Activated naive CD8-positive, alpha-beta T cell treated with anti-CD3 and anti-CD28 coated beads for 36 hours (primary cell): Measurements from ENCODE around the gene CCDC78. TPM values are rescaled to one million over a fixed set of nuclear protein-coding genes. Genes with fewer than 3 reads are reported as not detected.
"Not testable (repeated sequence)": the region's sequence is repeated elsewhere in the genome, so short reads cannot be mapped to it uniquely, and the experiment has no call there.

ENCODE experiments used
- DNase-seq: peaks from one replicate; pipeline ENCODE4 v3.0.0; 2021
- H3K27ac Mint-ChIP-seq: one replicate; pipeline ENCODE4 v1.8.0; 2022; ENCODE audit warnings: mild to moderate bottlenecking, moderate library complexity, mixed read lengths
- H3K27me3 Mint-ChIP-seq: one replicate; pipeline ENCODE4 v1.8.0; 2022; ENCODE audit warnings: mild to moderate bottlenecking, mixed read lengths
- H3K36me3 Mint-ChIP-seq: one replicate; pipeline ENCODE4 v1.8.0; 2021; ENCODE audit warnings: mild to moderate bottlenecking, mixed read lengths
- H3K4me1 Mint-ChIP-seq: one replicate; pipeline ENCODE4 v1.8.0; 2021; ENCODE audit warnings: mixed read lengths
- H3K4me3 Mint-ChIP-seq: one replicate; pipeline ENCODE4 v1.8.0; 2022; ENCODE audit warnings: mild to moderate bottlenecking, moderate library complexity, mixed read lengths
- H3K9me3 Mint-ChIP-seq: one replicate; pipeline ENCODE4 v1.8.0; 2022; ENCODE audit warnings: mixed read lengths
- total RNA-seq, 2 experiments: library from RNA; stranded (reverse); gene quantifications; one replicate each; pipeline ENCODE4 v1.2.3, GENCODE V29; 2021

CCDC78 gene
- total RNA-seq, 2 experiments from 2014 or later: 6.5 to 8.1 TPM

- no peaks in the 10 kb centered on the region for H3K27me3 Mint-ChIP-seq
- H3K9me3 Mint-ChIP-seq: no peaks in the 10 kb centered on the region
- no peak overlapping the region for H3K27ac Mint-ChIP-seq
- no peaks in the 10 kb centered on the region for H3K36me3 Mint-ChIP-seq
- H3K4me1 Mint-ChIP-seq: no peaks in the 10 kb centered on the region
- no peak overlapping the region for H3K4me3 Mint-ChIP-seq
- no peak for DNase-seq
Measured at GRCh38 chr16:749010-749409, 22.8 kb upstream of the CCDC78 start.

GRCh38 chr16:747978-748746 is 21.9 kb upstream of the CCDC78 start:
- DNase-seq: no peak
- Mint-ChIP-seq H3K27ac (no peak overlapping the region), H3K9me3 (no peaks in the 10 kb centered on the region), H3K36me3 (no peaks in the 10 kb centered on the region), H3K4me1 (no peaks in the 10 kb centered on the region), H3K27me3 (no peaks in the 10 kb centered on the region), H3K4me3 (no peak overlapping the region)

- Mint-ChIP-seq H3K27me3 (no peaks in the 10 kb centered on the region), H3K4me1 (peaks cover 2% of the 10 kb centered on the region), H3K36me3 (no peaks in the 10 kb centered on the region), H3K4me3 (no peak overlapping the region), H3K27ac (no peak overlapping the region), H3K9me3 (no peaks in the 10 kb centered on the region)
- DNase-seq: no peak
Measured at GRCh38 chr16:746637-747036, 20.4 kb upstream of the CCDC78 start.

DNA sequence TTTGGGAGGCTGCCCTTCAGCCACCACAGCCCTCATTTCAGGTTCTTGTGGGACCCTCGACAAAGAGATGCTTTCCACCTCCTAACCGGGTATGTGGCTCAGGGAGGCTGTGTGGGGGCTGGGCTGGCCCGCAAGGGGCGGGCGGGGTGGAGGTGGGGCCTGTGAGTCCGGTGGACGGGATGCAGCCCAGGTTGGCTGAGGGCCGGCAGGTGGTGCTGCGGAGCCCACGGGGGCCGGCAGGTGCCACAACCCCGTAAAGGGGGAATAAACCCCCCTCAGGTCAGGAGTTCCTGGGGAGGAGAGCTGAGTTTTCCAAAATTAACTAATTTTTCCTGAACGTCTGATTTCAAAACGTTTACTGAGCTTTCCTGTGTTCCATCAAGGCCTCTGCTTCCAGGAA is 19.5 kb upstream of the CCDC78 start:
- DNase-seq: peak; percentile 40
- Mint-ChIP-seq H3K36me3 (no peaks in the 10 kb centered on the region), H3K27me3 (no peaks in the 10 kb centered on the region)

DNA sequence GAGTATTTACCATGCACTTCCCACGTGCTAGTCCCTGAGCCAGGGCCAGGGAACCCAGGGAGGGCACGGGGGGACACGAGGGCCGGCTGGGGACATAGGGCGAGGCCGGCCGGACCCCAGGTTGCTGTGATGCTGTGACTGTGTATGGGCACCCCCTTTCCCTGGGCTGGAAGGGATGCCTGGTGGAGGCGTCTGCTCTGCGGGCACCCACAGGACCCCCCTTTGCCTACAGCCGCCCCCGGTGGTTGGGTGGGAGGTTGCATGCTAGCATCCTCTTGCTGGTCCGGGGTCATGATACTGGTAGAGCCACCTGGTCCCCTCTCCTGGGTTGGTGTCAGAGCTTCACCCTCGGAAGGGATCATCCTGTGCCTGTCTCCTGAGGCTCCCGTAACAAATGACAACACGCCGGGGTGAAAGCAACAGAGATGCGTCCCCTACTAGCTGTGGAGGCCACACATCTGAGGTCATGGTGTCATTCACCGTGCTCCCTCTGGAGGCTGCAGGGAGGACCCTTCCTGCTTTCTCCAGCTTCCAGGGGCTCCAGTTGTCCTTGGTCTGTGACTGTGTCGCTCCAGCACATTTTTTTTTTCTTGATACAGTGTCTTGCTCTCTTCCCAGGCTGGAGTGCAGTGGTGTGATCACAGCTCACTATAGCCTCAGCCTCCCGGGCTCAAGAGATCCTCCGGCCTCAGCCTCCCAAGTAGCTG is 17.7 kb upstream of the CCDC78 start:
- H3K4me1 Mint-ChIP-seq: peaks cover 5% of the 10 kb centered on the region
- no peaks in the 10 kb centered on the region for H3K36me3 Mint-ChIP-seq
- DNase-seq: no peak
- no peak overlapping the region for H3K27ac Mint-ChIP-seq
- H3K27me3 Mint-ChIP-seq: no peaks in the 10 kb centered on the region
- no peaks in the 10 kb centered on the region for H3K9me3 Mint-ChIP-seq
- no peak overlapping the region for H3K4me3 Mint-ChIP-seq

More for the DNA sequence above, 19.5 kb upstream of the CCDC78 start:
- H3K9me3 Mint-ChIP-seq: no peaks in the 10 kb centered on the region
- no peak overlapping the region for H3K27ac Mint-ChIP-seq
- peaks cover 2% of the 10 kb centered on the region for H3K4me1 Mint-ChIP-seq
- H3K4me3 Mint-ChIP-seq: no peak overlapping the region

GRCh38 chr16:742894-743293 is 16.7 kb upstream of the CCDC78 start:
- not testable (repeated sequence) for H3K27ac Mint-ChIP-seq, DNase-seq, H3K36me3 Mint-ChIP-seq, H3K9me3 Mint-ChIP-seq, H3K4me3 Mint-ChIP-seq, H3K27me3 Mint-ChIP-seq, H3K4me1 Mint-ChIP-seq

GRCh38 chr16:741986-742629 is 15.9 kb upstream of the CCDC78 start:
- H3K4me3 Mint-ChIP-seq: peak overlapping the region; percentile 78
- peaks cover 2% of the 10 kb centered on the region for H3K36me3 Mint-ChIP-seq
- no peak for DNase-seq
- peaks cover 5% of the 10 kb centered on the region for H3K4me1 Mint-ChIP-seq
- H3K27ac Mint-ChIP-seq: peak overlapping the region; percentile 20
- no peaks in the 10 kb centered on the region for H3K27me3 Mint-ChIP-seq
- no peaks in the 10 kb centered on the region for H3K9me3 Mint-ChIP-seq

- peaks cover 5% of the 10 kb centered on the region for H3K36me3 Mint-ChIP-seq
- no peaks in the 10 kb centered on the region for H3K27me3 Mint-ChIP-seq
- H3K9me3 Mint-ChIP-seq: no peaks in the 10 kb centered on the region
- H3K4me1 Mint-ChIP-seq: peaks cover 9% of the 10 kb centered on the region
- peak; percentile 95 for DNase-seq
- peak within 1 kb of the TSS; percentile 42 for H3K27ac Mint-ChIP-seq
- H3K4me3 Mint-ChIP-seq: peak within 1 kb of the TSS; percentile 80
Measured at GRCh38 chr16:740764-741505, 14.7 kb upstream of the CCDC78 start, which contains the start of gene CIAO3. TSS of gene CIAO3 (minus strand) at chr16:740997. CDS start at chr16:740985, 12 bp downstream.

DNA sequence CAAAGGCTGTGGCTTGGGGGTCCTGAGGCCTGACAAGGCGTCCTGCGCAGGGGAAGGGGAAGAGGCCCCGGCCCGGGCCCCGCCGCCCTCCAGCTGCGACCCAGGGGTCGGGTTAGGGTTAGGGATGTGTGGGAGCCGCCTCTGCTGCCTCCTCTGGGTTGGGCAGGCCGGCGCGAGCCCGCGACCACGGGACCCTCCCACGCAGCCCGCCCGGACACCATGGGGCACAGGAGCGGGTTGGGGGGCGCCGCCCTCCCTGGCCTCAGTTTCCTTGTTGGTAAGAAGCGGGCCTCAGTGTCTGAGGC is 14.2 kb upstream of the CCDC78 start:
- no peak for DNase-seq
- Mint-ChIP-seq H3K27ac (peak overlapping the region; percentile 42), H3K9me3 (no peaks in the 10 kb centered on the region), H3K36me3 (peaks cover 5% of the 10 kb centered on the region), H3K27me3 (no peaks in the 10 kb centered on the region), H3K4me3 (peak overlapping the region; percentile 80), H3K4me1 (peaks cover 11% of the 10 kb centered on the region)

DNA sequence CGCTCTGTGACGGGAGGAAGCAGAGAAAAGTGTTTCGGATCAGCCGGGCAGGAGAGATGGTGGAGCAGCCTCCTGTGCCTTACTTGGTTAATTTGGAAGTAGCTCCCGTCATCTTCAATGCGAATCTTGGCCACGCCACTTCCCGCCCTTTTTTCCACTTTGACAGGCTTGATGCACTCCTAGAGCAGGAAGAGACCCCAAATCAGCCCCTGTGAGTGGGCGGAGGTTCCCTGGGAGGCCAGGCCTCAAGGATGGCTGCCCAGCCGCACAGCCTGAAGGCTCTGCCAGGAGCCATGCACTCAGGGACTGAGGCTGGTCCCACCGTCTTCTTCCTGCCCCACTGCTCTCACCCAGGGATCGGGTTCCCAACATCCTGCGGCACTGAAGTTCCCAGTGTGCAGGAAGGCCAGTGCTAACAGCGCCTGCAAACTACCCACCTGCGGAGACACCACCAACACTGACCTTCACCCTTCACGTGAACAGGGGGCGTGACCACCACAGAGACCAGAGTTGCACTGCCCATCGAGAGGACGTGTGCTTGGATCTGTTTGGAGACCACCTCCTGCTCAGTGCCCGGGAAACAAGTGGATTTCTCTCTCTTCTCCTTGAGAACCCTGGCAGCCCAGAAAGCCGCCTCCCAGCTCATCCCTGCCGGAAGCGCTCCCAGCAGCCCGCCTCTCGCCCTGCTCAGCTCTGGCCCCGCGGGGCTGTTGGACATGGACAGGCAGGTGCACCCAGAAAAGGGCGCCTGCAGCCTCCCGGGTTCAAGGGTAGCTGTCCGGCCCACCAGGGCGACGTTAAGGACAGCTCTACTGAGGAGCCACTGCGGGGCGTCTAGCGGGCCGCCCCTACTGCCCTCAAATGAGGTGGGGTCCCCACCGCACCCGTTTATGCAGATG is 13.6 kb upstream of the CCDC78 start:
- peaks cover 11% of the 10 kb centered on the region for H3K4me1 Mint-ChIP-seq
- H3K27ac Mint-ChIP-seq: no peak overlapping the region
- no peaks in the 10 kb centered on the region for H3K27me3 Mint-ChIP-seq

DNA sequence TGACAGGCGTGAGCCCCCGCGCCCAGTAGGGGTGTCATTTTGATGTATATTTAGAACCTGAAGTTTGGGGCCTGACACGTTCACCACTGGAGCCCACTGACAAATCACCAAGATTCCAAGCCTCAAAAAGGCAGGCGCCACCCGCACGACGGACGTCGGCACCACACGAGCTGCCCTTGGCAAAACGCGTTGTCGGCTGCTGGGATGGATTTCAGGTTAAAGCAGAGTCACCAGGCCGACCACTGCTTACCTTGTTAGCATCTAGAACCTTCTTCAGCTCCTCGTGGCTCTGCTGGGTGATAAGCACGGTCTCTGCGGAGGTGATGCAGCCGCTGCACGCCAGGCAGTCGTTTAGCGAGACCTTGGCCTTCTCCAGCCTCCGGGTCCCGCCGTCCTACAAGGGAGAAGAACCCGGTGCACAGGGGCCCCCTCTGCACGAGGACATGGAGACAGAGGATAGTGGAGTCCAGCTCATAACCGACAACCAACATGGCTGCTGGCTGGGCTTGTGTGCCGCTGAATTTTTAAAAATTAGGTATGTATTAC is 10.8 kb upstream of the CCDC78 start:
- no peak overlapping the region for H3K4me3 Mint-ChIP-seq
- H3K27me3 Mint-ChIP-seq: no peaks in the 10 kb centered on the region
- peaks cover 5% of the 10 kb centered on the region for H3K36me3 Mint-ChIP-seq
- H3K27ac Mint-ChIP-seq: no peak overlapping the region
- DNase-seq: no peak
- peaks cover 11% of the 10 kb centered on the region for H3K4me1 Mint-ChIP-seq
- no peaks in the 10 kb centered on the region for H3K9me3 Mint-ChIP-seq

More for the DNA sequence above, 13.6 kb upstream of the CCDC78 start:
- Mint-ChIP-seq H3K4me3 (peak overlapping the region; percentile 80), H3K9me3 (no peaks in the 10 kb centered on the region), H3K36me3 (peaks cover 5% of the 10 kb centered on the region)
- no peak for DNase-seq

GRCh38 chr16:735982-736453 is 9.8 kb upstream of the CCDC78 start:
- H3K4me3 Mint-ChIP-seq: peak overlapping the region; percentile 18
- H3K27ac Mint-ChIP-seq: peak overlapping the region; percentile 56
- H3K4me1 Mint-ChIP-seq: peaks cover 9% of the 10 kb centered on the region
- H3K9me3 Mint-ChIP-seq: no peaks in the 10 kb centered on the region
- peak; percentile 59 for DNase-seq
- H3K36me3 Mint-ChIP-seq: peaks cover 5% of the 10 kb centered on the region
- no peaks in the 10 kb centered on the region for H3K27me3 Mint-ChIP-seq

GRCh38 chr16:734981-735881 is 9.0 kb upstream of the CCDC78 start:
- H3K9me3 Mint-ChIP-seq: no peaks in the 10 kb centered on the region
- H3K27ac Mint-ChIP-seq: peak overlapping the region; percentile 56
- H3K4me3 Mint-ChIP-seq: no peak overlapping the region
- H3K27me3 Mint-ChIP-seq: no peaks in the 10 kb centered on the region
- H3K4me1 Mint-ChIP-seq: peaks cover 9% of the 10 kb centered on the region
- DNase-seq: no peak
- H3K36me3 Mint-ChIP-seq: peaks cover 5% of the 10 kb centered on the region
